Measurements from ENCODE around the gene NCAPG.

NCAPG gene, protein sequence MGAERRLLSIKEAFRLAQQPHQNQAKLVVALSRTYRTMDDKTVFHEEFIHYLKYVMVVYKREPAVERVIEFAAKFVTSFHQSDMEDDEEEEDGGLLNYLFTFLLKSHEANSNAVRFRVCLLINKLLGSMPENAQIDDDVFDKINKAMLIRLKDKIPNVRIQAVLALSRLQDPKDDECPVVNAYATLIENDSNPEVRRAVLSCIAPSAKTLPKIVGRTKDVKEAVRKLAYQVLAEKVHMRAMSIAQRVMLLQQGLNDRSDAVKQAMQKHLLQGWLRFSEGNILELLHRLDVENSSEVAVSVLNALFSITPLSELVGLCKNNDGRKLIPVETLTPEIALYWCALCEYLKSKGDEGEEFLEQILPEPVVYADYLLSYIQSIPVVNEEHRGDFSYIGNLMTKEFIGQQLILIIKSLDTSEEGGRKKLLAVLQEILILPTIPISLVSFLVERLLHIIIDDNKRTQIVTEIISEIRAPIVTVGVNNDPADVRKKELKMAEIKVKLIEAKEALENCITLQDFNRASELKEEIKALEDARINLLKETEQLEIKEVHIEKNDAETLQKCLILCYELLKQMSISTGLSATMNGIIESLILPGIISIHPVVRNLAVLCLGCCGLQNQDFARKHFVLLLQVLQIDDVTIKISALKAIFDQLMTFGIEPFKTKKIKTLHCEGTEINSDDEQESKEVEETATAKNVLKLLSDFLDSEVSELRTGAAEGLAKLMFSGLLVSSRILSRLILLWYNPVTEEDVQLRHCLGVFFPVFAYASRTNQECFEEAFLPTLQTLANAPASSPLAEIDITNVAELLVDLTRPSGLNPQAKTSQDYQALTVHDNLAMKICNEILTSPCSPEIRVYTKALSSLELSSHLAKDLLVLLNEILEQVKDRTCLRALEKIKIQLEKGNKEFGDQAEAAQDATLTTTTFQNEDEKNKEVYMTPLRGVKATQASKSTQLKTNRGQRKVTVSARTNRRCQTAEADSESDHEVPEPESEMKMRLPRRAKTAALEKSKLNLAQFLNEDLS

DNA sequence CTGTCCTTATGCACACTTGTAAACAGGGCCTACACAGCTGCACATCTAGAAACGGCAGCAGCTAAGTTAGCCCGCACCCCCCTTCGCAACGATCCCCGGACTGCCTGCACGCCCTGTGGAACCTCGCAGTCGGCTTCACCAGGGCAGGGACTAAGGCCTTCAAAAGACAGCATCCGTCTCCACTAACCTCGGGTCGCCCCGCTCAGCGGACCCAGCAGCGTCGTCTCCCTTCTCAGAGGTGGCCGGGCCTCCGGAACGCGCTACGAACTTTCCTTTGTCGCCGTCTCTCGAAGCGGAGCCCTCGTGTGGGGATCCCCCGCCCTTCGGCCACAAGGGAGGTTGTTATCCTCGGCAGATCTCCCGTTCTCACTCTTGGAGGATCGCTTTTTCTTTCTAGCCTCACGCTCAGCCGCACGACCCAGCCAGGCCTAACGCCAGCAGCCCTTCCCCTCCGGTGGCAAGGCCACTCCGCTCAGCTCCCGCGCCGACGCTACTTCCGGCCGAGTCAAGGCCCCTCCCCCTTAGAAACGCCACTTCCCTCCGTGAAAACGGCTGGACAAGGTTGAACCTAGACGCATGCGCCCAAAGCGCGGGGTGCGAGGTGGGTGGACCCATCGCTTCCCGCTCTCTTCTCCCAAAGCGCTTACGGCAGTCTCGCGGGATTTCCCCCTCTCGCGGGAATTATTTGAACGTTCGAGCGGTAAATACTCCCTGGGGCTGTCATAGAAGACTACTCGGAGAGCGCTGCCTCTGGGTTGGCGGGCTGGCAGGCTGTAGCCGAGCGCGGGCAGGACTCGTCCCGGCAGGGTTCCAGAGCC lies at the start of gene NCAPG, which contains the start of gene DCAF16:
Gene NCAPG, plus strand, starts transcription at position 720 of the 818 bp plus-strand sequence. CDS start 99 bp downstream, outside the sequence.
Gene DCAF16, minus strand, starts transcription at position 498 of the 818 bp plus-strand sequence. CDS start 6,616 bp downstream, outside the sequence.
- TF ChIP-seq GATA3 (IDR thresholded peaks at IDR 0.05; ENCODE audit: low read depth, low read length) = no peak
- peak; percentile 25; the same call in 1 of the 2 replicates for TF ChIP-seq GATA2 (IDR thresholded peaks at IDR 0.05; ENCODE audit: low read depth, low read length)

DNA sequence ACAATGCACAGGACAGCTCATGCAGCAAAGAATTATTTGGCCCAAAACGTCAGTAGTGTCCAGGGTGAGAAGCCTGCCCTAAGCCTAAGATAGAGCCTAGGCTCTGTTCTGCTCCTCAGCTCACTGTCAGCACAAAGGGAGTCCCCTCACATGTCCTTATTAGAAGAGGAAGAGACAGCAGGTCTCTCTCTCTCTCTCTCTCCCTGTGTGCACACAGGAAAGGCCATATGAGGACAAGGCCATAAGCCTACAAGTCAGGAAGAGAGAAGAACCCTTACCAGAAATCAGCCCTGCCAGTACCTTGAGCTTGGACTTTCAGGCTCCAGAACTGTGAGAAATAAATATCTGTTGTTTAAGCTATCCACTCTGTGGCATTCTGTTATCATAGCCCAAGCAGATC lies 49.7 kb upstream of the NCAPG start:
- TF ChIP-seq GATA3 (IDR thresholded peaks at IDR 0.05; ENCODE audit: low read depth, low read length) (no peak), GATA2 (IDR thresholded peaks at IDR 0.05; ENCODE audit: low read depth, low read length) (no peak)

- TF ChIP-seq GATA3 (IDR thresholded peaks at IDR 0.05; ENCODE audit: low read depth, low read length) (no peak), GATA2 (IDR thresholded peaks at IDR 0.05; ENCODE audit: low read depth, low read length) (no peak)
Observed at GRCh38 chr4:17762726-17763125, 48.1 kb upstream of the NCAPG start.

DNA sequence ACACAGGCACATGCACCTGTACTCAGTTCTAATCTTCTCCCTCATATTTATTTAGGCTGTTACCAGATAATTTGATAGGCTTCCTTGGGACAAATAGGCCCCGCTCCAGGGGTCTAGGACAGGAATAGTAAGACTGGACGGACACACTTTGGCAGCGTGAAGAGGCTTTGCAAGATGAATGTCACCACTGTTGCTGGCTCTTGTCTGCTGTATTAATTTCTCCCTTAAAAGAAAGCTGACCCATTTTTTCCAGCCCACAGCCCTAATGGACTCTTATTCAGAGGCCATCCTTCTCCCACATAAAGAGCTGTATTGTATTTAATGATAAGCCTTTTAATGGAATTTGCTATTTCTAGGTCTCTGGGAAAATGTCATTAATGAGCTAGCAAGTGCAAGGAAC lies 47.4 kb upstream of the NCAPG start:
- TF ChIP-seq GATA2 (IDR thresholded peaks at IDR 0.05; ENCODE audit: low read depth, low read length) (no peak), GATA3 (IDR thresholded peaks at IDR 0.05; ENCODE audit: low read depth, low read length) (no peak)

GRCh38 chr4:17763931-17764330 lies 46.8 kb upstream of the NCAPG start:
- TF ChIP-seq GATA3 (IDR thresholded peaks at IDR 0.05; ENCODE audit: low read depth, low read length) (no peak), GATA2 (IDR thresholded peaks at IDR 0.05; ENCODE audit: low read depth, low read length) (no peak)

GRCh38 chr4:17765514-17766286 lies 45.1 kb upstream of the NCAPG start:
- TF ChIP-seq GATA3 (IDR thresholded peaks at IDR 0.05; ENCODE audit: low read depth, low read length) (no peak), GATA2 (IDR thresholded peaks at IDR 0.05; ENCODE audit: low read depth, low read length) (no peak)

GRCh38 chr4:17766826-17767458 lies 43.8 kb upstream of the NCAPG start:
- TF ChIP-seq GATA3 (IDR thresholded peaks at IDR 0.05; ENCODE audit: low read depth, low read length) (no peak), GATA2 (IDR thresholded peaks at IDR 0.05; ENCODE audit: low read depth, low read length) (no peak)

DNA sequence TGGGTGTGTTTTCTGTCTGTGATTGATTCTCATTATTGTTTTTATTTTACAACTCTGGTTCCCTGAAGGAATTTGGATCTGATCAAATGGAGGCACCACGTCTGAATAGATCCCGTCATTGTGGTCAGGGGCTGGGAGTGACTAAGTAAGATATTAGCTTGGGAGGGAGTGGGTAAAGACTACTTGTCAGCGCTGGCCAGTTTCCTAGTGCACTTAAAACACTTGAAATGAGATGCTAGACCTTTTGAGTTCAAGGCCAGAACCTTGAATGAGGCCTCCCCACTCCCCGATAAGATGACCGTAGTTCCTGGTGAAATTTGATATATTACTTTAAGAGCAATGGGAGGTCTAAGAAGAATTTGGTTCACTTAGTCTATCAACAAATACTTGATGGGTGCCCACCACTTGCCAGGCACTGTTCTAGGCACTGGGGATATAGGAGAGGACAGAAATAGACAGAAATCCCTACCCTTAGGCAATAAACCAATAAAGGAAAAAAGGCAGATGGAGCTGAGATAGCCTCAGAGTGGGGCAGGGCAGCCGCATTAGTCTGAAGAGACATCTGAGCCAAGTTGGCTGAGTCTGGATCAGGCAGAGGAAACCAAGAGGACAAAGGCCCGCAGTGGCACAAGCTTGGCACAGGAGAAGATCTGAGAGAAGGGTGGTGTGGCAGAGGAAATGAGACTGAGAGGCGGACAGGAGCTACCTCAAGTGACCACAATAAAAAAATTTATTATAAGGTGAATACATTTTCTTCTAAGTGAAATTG lies 41.2 kb upstream of the NCAPG start:
- no peak for TF ChIP-seq GATA3 (IDR thresholded peaks at IDR 0.05; ENCODE audit: low read depth, low read length)
- TF ChIP-seq GATA2 (IDR thresholded peaks at IDR 0.05; ENCODE audit: low read depth, low read length) = no peak

DNA sequence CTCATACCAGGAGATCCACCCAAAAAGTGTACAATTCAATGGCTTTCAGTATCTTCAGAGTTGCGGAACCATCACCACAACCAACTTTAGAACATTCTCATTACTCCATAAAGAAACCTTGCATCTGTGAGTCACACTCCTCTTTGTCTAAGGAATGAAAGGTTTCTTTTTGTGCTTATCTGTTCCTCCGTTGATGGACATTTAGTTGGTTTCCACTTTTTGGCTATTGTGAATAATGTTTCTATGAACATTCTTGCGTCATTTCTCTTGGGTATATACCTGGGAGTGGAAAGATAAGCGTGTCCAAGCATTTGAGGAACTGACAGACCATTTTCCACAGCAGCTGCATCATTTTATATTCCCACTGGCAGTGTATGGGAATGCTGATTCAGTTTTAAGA lies 39.9 kb upstream of the NCAPG start:
- TF ChIP-seq GATA2 (IDR thresholded peaks at IDR 0.05; ENCODE audit: low read depth, low read length) (no peak), GATA3 (IDR thresholded peaks at IDR 0.05; ENCODE audit: low read depth, low read length) (no peak)

GRCh38 chr4:17771284-17771908 lies 39.4 kb upstream of the NCAPG start:
- TF ChIP-seq GATA3 (IDR thresholded peaks at IDR 0.05; ENCODE audit: low read depth, low read length) (no peak), GATA2 (IDR thresholded peaks at IDR 0.05; ENCODE audit: low read depth, low read length) (no peak)

DNA sequence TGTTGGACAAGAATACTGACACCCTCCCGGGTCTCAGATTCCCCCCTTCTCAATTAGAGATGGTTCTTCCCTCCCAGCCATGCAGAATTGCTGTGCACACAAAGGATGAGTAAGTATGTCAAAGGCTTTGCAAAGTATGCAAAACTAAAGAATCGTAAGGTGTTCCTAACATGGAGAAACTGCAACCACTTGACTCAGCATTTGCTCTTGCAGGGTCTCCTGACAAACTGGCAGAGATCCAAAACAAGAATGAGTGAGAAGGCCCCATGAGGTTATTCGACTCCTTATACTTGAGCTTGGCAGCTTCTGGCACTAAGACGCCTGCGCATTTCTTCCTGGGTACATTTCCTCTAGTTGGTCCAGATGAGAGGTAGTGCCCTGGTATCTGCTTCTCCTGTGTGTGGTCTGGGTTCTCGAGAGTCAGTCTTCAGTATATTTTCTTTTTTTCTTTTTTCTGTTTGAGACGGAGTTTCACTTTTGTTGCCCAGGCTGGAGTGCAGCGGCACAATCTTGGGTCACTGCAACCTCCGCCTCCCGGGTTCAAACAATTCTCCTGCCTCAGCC lies 37.6 kb upstream of the NCAPG start:
- TF ChIP-seq GATA3 (IDR thresholded peaks at IDR 0.05; ENCODE audit: low read depth, low read length) = no peak
